IMR-90 (cell line): ENCODE data around the gene STAT1. TPM values are rescaled to one million over a fixed set of nuclear protein-coding genes. Genes with fewer than 3 reads are reported as not detected.
A peak's percentile ranks its signal among the peaks of the same experiment; 100 is the strongest.

ENCODE experiments used
- ATAC-seq: fragments of 200-7000 bp; cut with Tn5 transposase; 2 replicates; pipeline ENCODE4 v1.9.1; 2020; ENCODE audit warnings: low read depth, mild to moderate bottlenecking, moderate library complexity
- BruUV-seq: library from RNA; stranded (reverse); fragments of 400-500 nt; replicated peaks from 2 replicates; lab custom pipeline; 2021; lab: Mats Ljungman, UMichigan
- CTCF ChIA-PET: fragments of 300-600 bp; formaldehyde crosslinking; extraction: SDS; loops from one replicate; lab custom pipeline; 2021; ENCODE audit warnings: antibody characterized with exemption; lab: Yijun Ruan, JAX
- POLR2A ChIA-PET: fragments of 300-600 bp; sonication (Branson Sonifier 250); formaldehyde crosslinking; loops from one replicate; lab custom pipeline; 2022; ENCODE audit warnings: antibody characterized with exemption; ENCODE audit not compliant: unreplicated experiment; lab: Charles Lee
- DNase-seq: peaks from one replicate; pipeline ENCODE4 v3.0.0; 2013
- H2AFZ ChIP-seq: replicated peaks from 2 replicates; pipeline ENCODE3; 2013; ENCODE audit warnings: low read length, mild to moderate bottlenecking; ENCODE audit not compliant: poor library complexity
- H2AK5ac ChIP-seq: 2 replicates; pipeline ENCODE4 v1.6.1; 2013; ENCODE audit warnings: low read depth, low read length, inconsistent platforms
- H2AK9ac ChIP-seq: replicated peaks from 2 replicates; pipeline ENCODE3; 2013; ENCODE audit warnings: mild to moderate bottlenecking, low read depth, low read length, moderate library complexity; ENCODE audit not compliant: poor library complexity
- H2BK120ac ChIP-seq: 2 replicates; pipeline ENCODE4 v1.6.1; 2013; ENCODE audit warnings: low read depth, low read length, inconsistent platforms
- H2BK15ac ChIP-seq: 3 replicates; pipeline ENCODE4 v1.6.1; 2013; ENCODE audit warnings: low read depth, low read length, inconsistent platforms
- H2BK20ac ChIP-seq: 2 replicates; pipeline ENCODE4 v1.6.1; 2013; ENCODE audit warnings: low read depth, mild to moderate bottlenecking, inconsistent platforms, low read length, moderate library complexity
- H2BK5ac ChIP-seq: 2 replicates; pipeline ENCODE4 v1.6.1; 2013; ENCODE audit warnings: mild to moderate bottlenecking, low read depth, low read length, inconsistent platforms; ENCODE audit not compliant: poor library complexity, severe bottlenecking
- H3K14ac ChIP-seq: replicated peaks from 2 replicates; pipeline ENCODE4 v1.6.1; 2013; ENCODE audit warnings: low read depth, low read length, inconsistent platforms
- H3K18ac ChIP-seq: 2 replicates; pipeline ENCODE4 v1.6.1; 2013; ENCODE audit warnings: low read depth, low read length, control low read depth
- H3K23ac ChIP-seq: 2 replicates; pipeline ENCODE4 v1.6.1; 2013; ENCODE audit warnings: low read depth, low read length, inconsistent platforms
- H3K27ac ChIP-seq: 2 replicates; pipeline ENCODE4 v1.5.1; 2013; ENCODE audit warnings: mild to moderate bottlenecking, control low read depth, low read length; ENCODE audit not compliant: insufficient read depth
- H3K27me3 ChIP-seq: 2 replicates; pipeline ENCODE4 v1.6.1; 2013; ENCODE audit warnings: low read length; ENCODE audit not compliant: control insufficient read depth, insufficient read depth
- H3K36me3 ChIP-seq: 2 replicates; pipeline ENCODE4 v1.6.1; 2013; ENCODE audit warnings: low read length, mixed read lengths; ENCODE audit not compliant: control insufficient read depth, insufficient read depth
- H3K4ac ChIP-seq: 2 replicates; pipeline ENCODE4 v1.6.1; 2013; ENCODE audit warnings: low read depth, low read length, inconsistent platforms
- H3K4me1 ChIP-seq: 2 replicates; pipeline ENCODE4 v1.6.1; 2013; ENCODE audit warnings: low read length, mixed read lengths; ENCODE audit not compliant: control insufficient read depth, insufficient read depth
- H3K4me2 ChIP-seq: 2 replicates; pipeline ENCODE4 v1.6.1; 2013; ENCODE audit warnings: low read depth, mild to moderate bottlenecking, control low read depth, low read length, moderate library complexity
- H3K4me3 ChIP-seq: 2 replicates; pipeline ENCODE4 v1.5.1; 2013; ENCODE audit warnings: low read depth, mild to moderate bottlenecking, control low read depth, low read length, moderate library complexity; ENCODE audit not compliant: insufficient read depth
- H3K56ac ChIP-seq: 2 replicates; pipeline ENCODE4 v1.6.1; 2013; ENCODE audit warnings: low read length, inconsistent platforms; ENCODE audit not compliant: insufficient read depth; ENCODE audit errors: extremely low read depth
- H3K79me1 ChIP-seq, 2 experiments: 2 replicates each; pipeline ENCODE4 v1.6.1; 2013; ENCODE audit warnings: low read length in 2 of 2, inconsistent platforms in 1 of 2, low read depth in 1 of 2
- H3K9ac ChIP-seq: 2 replicates; pipeline ENCODE4 v1.6.1; 2013; ENCODE audit warnings: low read depth, low read length, control low read depth
- H3K9me1 ChIP-seq: 2 replicates; pipeline ENCODE4 v1.6.1; 2013; ENCODE audit warnings: low read length, inconsistent platforms; ENCODE audit not compliant: insufficient read depth
- H3K9me3 ChIP-seq: 2 replicates; pipeline ENCODE4 v1.6.1; 2013; ENCODE audit warnings: low read length; ENCODE audit not compliant: control insufficient read depth, insufficient read depth
- H4K20me1 ChIP-seq: 2 replicates; pipeline ENCODE4 v1.6.1; 2013; ENCODE audit warnings: low read length, inconsistent platforms; ENCODE audit not compliant: insufficient read depth
- H4K5ac ChIP-seq: 2 replicates; pipeline ENCODE4 v1.6.1; 2013; ENCODE audit warnings: mild to moderate bottlenecking, low read depth, low read length, control low read depth
- H4K8ac ChIP-seq, 2 experiments: 2 replicates each; pipeline ENCODE4 v1.6.1; 2013; ENCODE audit warnings: low read depth in 2 of 2, low read length in 2 of 2, control low read depth in 1 of 2, inconsistent platforms in 1 of 2
- H4K91ac ChIP-seq: 2 replicates; pipeline ENCODE4 v1.6.1; 2013; ENCODE audit warnings: low read depth, low read length, inconsistent platforms; ENCODE audit not compliant: insufficient read depth
- RFX5 ChIP-seq: IDR thresholded peaks from 2 replicates; pipeline ENCODE4 v1.8.0; 2012; ENCODE audit warnings: low read depth, mild to moderate bottlenecking, low read length, moderate library complexity
- WGBS, 2 experiments: methylation state at CpG; one replicate each; pipeline versions ENCODE4 v1.1.5 to v1.1.7; 2013; ENCODE audit warnings: missing lambda C conversion rate in 2 of 2; ENCODE audit not compliant: insufficient read length in 1 of 2; ENCODE audit errors: extremely low coverage in 2 of 2; 5-methylcytosine and 5-hydroxymethylcytosine counted together
- dilution Hi-C: fragments of 300-500 bp; cut with HindIII; formaldehyde crosslinking; loops from one replicate; pipeline ENCODE4 v1.14.3; 2018; ENCODE audit warnings: low sequenced_read_pairs; ENCODE audit not compliant: unreplicated experiment
- in situ Hi-C: fragments of 300-500 bp; cut with MboI; formaldehyde crosslinking; loops from 3 replicates; pipeline ENCODE4 v1.14.3; 2019; ENCODE audit warnings: low sequenced_read_pairs, inconsistent platforms, mixed read lengths
- intact Hi-C: fragments of 100-400 bp; cut with micrococcal nuclease; formaldehyde crosslinking; loops from 2 replicates; pipeline ENCODE4 v1.10.0; 2022
- polyA plus RNA-seq, 3 experiments: library from polyadenylated mRNA; depleted of rRNA; stranded (reverse); fragments of >200 nt; gene quantifications; 2 replicates each; pipeline ENCODE4 v1.2.3, GENCODE V29; 2012; ENCODE audit warnings: low replicate concordance in 1 of 3
- total RNA-seq: library from RNA; depleted of rRNA; stranded (reverse); fragments of >200 nt; gene quantifications from 2 replicates; pipeline ENCODE4 v1.2.3, GENCODE V29; 2012

Gene STAT1
- total and polyA plus RNA-seq, 2 of the 4 experiments (the other 2 are of a cell fraction), result 43.2 to 67.9 TPM

DNA sequence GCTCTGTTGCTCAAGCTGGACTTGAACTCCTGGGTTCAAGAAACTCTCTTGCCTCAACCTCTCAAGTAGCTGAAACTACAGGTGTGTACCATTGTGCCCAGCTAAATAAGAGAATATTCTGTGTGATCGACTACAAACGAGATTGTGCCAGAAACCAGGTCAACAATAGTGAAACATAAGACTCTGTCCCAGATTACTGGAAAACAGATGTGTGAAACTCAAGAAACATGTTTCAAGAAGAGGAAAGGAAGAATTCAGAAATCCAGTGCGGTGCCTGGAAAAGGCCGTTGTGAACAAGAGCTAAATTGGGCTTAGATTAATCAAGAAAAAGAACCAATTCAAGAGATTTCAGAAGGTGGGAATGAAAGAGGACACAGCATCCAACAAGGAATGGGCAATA is 23.4 kb upstream of the STAT1 start:
- no TSS peak for BruUV-seq
- Histone ChIP-seq H3K23ac (no peak overlapping the region), H3K14ac (no peak overlapping the region), H3K18ac (peak overlapping the region; percentile 43; the same call in 1 of the 2 replicates), H3K79me1 (no peaks in the 10 kb centered on the region), H2AK5ac (no peak overlapping the region; the same call in 1 of the 2 replicates), H2BK5ac (no peak overlapping the region), H2AK9ac (no peak overlapping the region), H4K20me1 (no peaks in the 10 kb centered on the region), H4K8ac (no peak overlapping the region; a peak in 1 of 4 replicates), H3K4me2 (no peak overlapping the region), H3K27ac (no peak overlapping the region), H3K56ac (no peak overlapping the region), H2BK15ac (peak overlapping the region; percentile 54; the same call in 1 of the 3 replicates), H3K9me1 (peaks cover 13% of the 10 kb centered on the region), H3K4me1 (peaks cover 19% of the 10 kb centered on the region), H3K9ac (no peak overlapping the region), H2AFZ (no peak overlapping the region), H2BK120ac (peak overlapping the region; percentile 78), H2BK20ac (peak overlapping the region; percentile 82), H3K36me3 (no peaks in the 10 kb centered on the region), H3K27me3 (no peaks in the 10 kb centered on the region), H3K4me3 (no peak overlapping the region), H4K5ac (peak overlapping the region; percentile 21; the same call in 1 of the 2 replicates), H4K91ac (peak overlapping the region; percentile 65; the same call in 1 of the 2 replicates), H3K9me3 (no peaks in the 10 kb centered on the region), H3K4ac (peak overlapping the region; percentile 84; the same call in 1 of the 2 replicates)
- WGBS, 2 experiments, result 100% methylated on average over 2 of the region's 4 CpGs; no CpG with 5 or more reads in 1 of the 2 experiments
- TF ChIP-seq RFX5, result no peak
- DNase-seq (no peak), ATAC-seq (no peak)
- CTCF ChIA-PET, result interaction anchor here (1.3 kb wide), 1 partner anchor 9 kb away, joined by 3 read pairs; no protein-coding TSS in a partner anchor
- intact Hi-C loops, result no loop called here
- POLR2A ChIA-PET, result interaction anchor here (1.0 kb wide), 1 partner anchor 13 kb away, joined by 6 read pairs; no protein-coding TSS in a partner anchor
- in situ Hi-C loops, result no loop called here
- dilution Hi-C loops, result no loop called here
